Fibroblast of mammary gland (primary cell): ENCODE results near the gene SLC22A9.
"Not testable (repeated sequence)": the region's sequence is repeated elsewhere in the genome, so short reads cannot be mapped to it uniquely, and the experiment has no call there.

Experiments used
- DNase-seq: peaks from one replicate; pipeline ENCODE4 v3.0.0-alpha.2; 2010; ENCODE audit warnings: low read depth
- H3K4me3 ChIP-seq: 2 replicates; pipeline ENCODE4 v1.5.1; 2011; ENCODE audit warnings: low read depth, mild to moderate bottlenecking, low read length, moderate library complexity; ENCODE audit not compliant: control insufficient read depth
- CTCF ChIP-seq: conservative IDR thresholded peaks from 2 replicates; pipeline ENCODE4 v1.5.1; 2011; ENCODE audit warnings: low read depth, low read length, inconsistent platforms; ENCODE audit not compliant: control insufficient read depth, insufficient read depth

SLC22A9 gene

GRCh38 chr11:63406458-63406857, 36.9 kb downstream of the SLC22A9 start:
- DNase-seq: no peak
- H3K4me3 ChIP-seq: no peak overlapping the region
- no peak for TF ChIP-seq CTCF

DNA sequence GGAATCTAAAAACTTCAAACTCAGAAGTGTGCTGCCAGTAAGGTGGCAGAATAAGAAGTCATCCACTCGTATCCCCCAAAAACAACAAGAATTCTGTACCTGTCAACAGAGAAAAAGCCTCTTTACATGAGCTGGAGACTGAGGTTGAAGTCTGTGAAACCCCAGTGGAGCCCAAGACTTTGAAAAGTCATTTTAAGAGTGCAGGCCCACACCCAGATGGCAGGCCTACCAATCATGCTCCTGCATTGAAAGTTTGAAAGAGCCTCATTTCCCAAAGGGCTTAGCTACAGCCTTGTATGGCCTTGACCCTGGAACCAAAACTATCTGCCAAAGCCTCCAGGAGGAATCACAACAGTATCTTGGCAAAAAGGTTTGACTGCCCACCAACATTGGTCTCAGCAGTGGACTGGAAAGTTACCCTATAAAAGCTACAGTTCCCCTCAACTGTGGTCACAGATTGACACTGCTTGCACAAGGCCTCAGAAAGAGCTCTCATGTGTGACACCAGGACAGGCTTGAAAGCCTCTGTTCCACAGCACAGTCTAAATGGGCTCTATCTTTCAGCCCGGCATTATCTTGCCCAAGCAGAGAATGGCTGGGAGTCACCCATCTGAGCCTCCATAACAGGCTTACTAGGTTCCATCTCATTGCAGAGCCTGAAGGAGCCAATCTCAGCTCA, 47.7 kb downstream of the SLC22A9 start:
- TF ChIP-seq CTCF: no peak
- DNase-seq: no peak
- no peak overlapping the region for H3K4me3 ChIP-seq

GRCh38 chr11:63427971-63428508, 58.5 kb downstream of the SLC22A9 start:
- DNase-seq: no peak
- H3K4me3 ChIP-seq: no peak overlapping the region
- TF ChIP-seq CTCF: no peak

GRCh38 chr11:63430731-63431130, 61.1 kb downstream of the SLC22A9 start:
- H3K4me3 ChIP-seq, DNase-seq: not testable (repeated sequence)

- H3K4me3 ChIP-seq, DNase-seq: not testable (repeated sequence)
Observed at GRCh38 chr11:63435351-63435750, 65.8 kb downstream of the SLC22A9 start.

DNA sequence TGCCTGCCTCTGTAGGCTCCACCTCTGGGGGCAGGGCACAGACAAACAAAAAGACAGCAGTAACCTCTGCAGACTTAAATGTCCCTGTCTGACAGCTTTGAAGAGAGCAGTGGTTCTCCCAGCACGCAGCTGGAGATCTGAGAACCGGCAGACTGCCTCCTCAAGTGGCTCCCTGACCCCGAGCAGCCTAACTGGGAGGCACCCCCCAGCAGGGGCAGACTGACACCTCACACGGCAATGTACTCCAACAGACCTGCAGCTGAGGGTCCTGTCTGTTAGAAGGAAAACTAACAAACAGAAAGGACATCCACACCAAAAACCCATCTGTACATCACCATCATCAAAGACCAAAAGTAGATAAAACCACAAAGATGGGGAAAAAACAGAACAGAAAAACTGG, 66.2 kb downstream of the SLC22A9 start:
- DNase-seq, H3K4me3 ChIP-seq: not testable (repeated sequence)

- H3K4me3 ChIP-seq: no peak overlapping the region
- no peak for TF ChIP-seq CTCF
- DNase-seq: no peak
Observed at GRCh38 chr11:63443714-63444113, 74.1 kb downstream of the SLC22A9 start.

DNA sequence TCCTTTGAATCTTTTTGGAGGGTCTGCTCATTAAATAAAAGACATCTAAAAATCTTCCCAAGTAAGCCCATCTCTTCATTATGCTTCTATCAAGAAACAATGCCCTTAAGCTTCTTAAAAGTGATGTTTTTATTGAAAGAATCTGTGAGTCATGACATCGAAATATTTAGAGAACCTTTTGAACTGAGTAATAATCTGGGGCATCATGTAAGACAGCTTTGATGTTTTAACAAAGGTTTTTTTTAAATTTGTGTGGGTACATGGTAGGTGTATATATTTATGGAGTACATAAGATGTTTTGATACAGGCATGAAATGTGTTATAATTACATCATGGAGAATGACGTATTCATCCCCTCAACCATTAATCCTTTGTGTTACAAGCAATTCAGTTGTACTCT, 74.6 kb downstream of the SLC22A9 start:
- no peak overlapping the region for H3K4me3 ChIP-seq
- DNase-seq: no peak
- no peak for TF ChIP-seq CTCF
